BJ (cell line): Measurements from ENCODE around the gene HSD11B1L. TPM values are rescaled to one million over a fixed set of nuclear protein-coding genes. Genes with fewer than 3 reads are reported as not detected.
"Not testable (repeated sequence)": the region's sequence is repeated elsewhere in the genome, so short reads cannot be mapped to it uniquely, and the experiment has no call there.

Experiments used
- CTCF ChIA-PET: fragments of 350-600 bp; formaldehyde crosslinking; extraction: SDS; loops from one replicate; lab custom pipeline; 2021; ENCODE audit warnings: antibody characterized with exemption, inconsistent platforms; lab: Yijun Ruan, JAX
- POLR2A ChIA-PET: fragments of 300-600 bp; sonication (Branson Sonifier 250); formaldehyde crosslinking; extraction: SDS; loops from one replicate; lab custom pipeline; 2021; ENCODE audit warnings: antibody characterized with exemption; lab: Charles Lee
- DNase-seq: peaks from one replicate; pipeline ENCODE4 v3.0.0-alpha.2; 2011; ENCODE audit warnings: low read depth
- H3K27me3 ChIP-seq: 2 replicates; pipeline ENCODE4 v1.6.0; 2011; ENCODE audit warnings: low read length; ENCODE audit not compliant: control insufficient read depth, insufficient read depth
- H3K36me3 ChIP-seq: 2 replicates; pipeline ENCODE4 v1.5.1; 2011; ENCODE audit warnings: low read length; ENCODE audit not compliant: control insufficient read depth, insufficient read depth
- H3K4me3 ChIP-seq: 2 replicates; pipeline ENCODE4 v1.5.1; 2011; ENCODE audit warnings: low read depth, mild to moderate bottlenecking, control low read depth, low read length
- CTCF ChIP-seq: IDR thresholded peaks from 2 replicates; pipeline ENCODE4 v1.5.1; 2011; ENCODE audit warnings: low read depth, mild to moderate bottlenecking, control low read depth, inconsistent platforms, low read length, moderate library complexity; ENCODE audit not compliant: insufficient read depth
- polyA plus RNA-seq: library from polyadenylated mRNA; depleted of rRNA; stranded (reverse); fragments of >200 nt; gene quantifications from 2 replicates; pipeline ENCODE4 v1.2.3, GENCODE V29; 2011

HSD11B1L gene
- polyA plus RNA-seq, 1 experiment: 5.6 TPM

- no peaks in the 10 kb centered on the region for H3K27me3 ChIP-seq
- no peak overlapping the region for H3K4me3 ChIP-seq
- DNase-seq: no peak
- CTCF ChIA-PET: interaction anchor here (0.6 to 2.5 kb wide), 2 partner anchors 11 to 13 kb away, joined by 3 to 7 read pairs; partner anchors contain the start of gene RPL36
- H3K36me3 ChIP-seq: peaks cover 55% of the 10 kb centered on the region
- POLR2A ChIA-PET: no interaction called here
- TF ChIP-seq CTCF: no peak
These were observed 19.7 kb downstream of the HSD11B1L start for GRCh38 chr19:5700455-5701092.

- H3K27me3 ChIP-seq, DNase-seq, CTCF ChIA-PET, POLR2A ChIA-PET, H3K4me3 ChIP-seq: not testable (repeated sequence)
- H3K36me3 ChIP-seq: peaks cover 51% of the 10 kb centered on the region
These were observed 21.2 kb downstream of the HSD11B1L start for GRCh38 chr19:5702053-5702410.

- Histone ChIP-seq H3K4me3 (no peak overlapping the region), H3K27me3 (no peaks in the 10 kb centered on the region), H3K36me3 (peaks cover 45% of the 10 kb centered on the region)
- TF ChIP-seq CTCF: no peak
- DNase-seq: no peak
- CTCF ChIA-PET: interaction anchor here (0.7 kb wide), 1 partner anchor 96 kb away, joined by 3 read pairs; no protein-coding TSS in a partner anchor
- POLR2A ChIA-PET: no interaction called here
These were observed 23.3 kb downstream of the HSD11B1L start for GRCh38 chr19:5703819-5704818.

- TF ChIP-seq CTCF: no peak
- DNase-seq: no peak
- H3K4me3 ChIP-seq: no peak overlapping the region
- CTCF ChIA-PET: interaction anchor here (1.4 kb wide), 1 partner anchor 15 kb away, joined by 5 read pairs; the partner anchor contains the start of genes CATSPERD and LONP1
- POLR2A ChIA-PET: no interaction called here
- peaks cover 46% of the 10 kb centered on the region for H3K36me3 ChIP-seq
- no peaks in the 10 kb centered on the region for H3K27me3 ChIP-seq
These were observed 24.7 kb downstream of the HSD11B1L start for GRCh38 chr19:5705552-5705951.

GRCh38 chr19:5706876-5707573 lies 26.2 kb downstream of the HSD11B1L start:
- H3K36me3 ChIP-seq: peaks cover 54% of the 10 kb centered on the region
- no peak for TF ChIP-seq CTCF
- ChIA-PET POLR2A (no interaction called here), CTCF (interaction anchor here (0.6 to 1.4 kb wide), 2 partner anchors 13 kb away, joined by 3 to 5 read pairs; partner anchors contain the start of genes CATSPERD and LONP1)
- DNase-seq: no peak
- no peaks in the 10 kb centered on the region for H3K27me3 ChIP-seq
- no peak overlapping the region for H3K4me3 ChIP-seq
